NCI-H1436 treated with DMSO at 0.1 percent for 48 hours (cell line): Measurements from ENCODE around the gene GAP43.
A peak's percentile ranks its signal among the peaks of the same experiment; 100 is the strongest.

Experiments
- DNase-seq: peaks from one replicate; lab custom pipeline; 2025; lab: John Stamatoyannopoulos, UW

The GAP43 gene, protein sequence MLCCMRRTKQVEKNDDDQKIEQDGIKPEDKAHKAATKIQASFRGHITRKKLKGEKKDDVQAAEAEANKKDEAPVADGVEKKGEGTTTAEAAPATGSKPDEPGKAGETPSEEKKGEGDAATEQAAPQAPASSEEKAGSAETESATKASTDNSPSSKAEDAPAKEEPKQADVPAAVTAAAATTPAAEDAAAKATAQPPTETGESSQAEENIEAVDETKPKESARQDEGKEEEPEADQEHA

GRCh38 chr3:115623044-115623868, at the start of gene GAP43:
TSS of gene GAP43 (plus strand) at chr3:115623510. CDS start at chr3:115623690, 180 bp downstream.
- DNase-seq, result peak; percentile 45

DNA sequence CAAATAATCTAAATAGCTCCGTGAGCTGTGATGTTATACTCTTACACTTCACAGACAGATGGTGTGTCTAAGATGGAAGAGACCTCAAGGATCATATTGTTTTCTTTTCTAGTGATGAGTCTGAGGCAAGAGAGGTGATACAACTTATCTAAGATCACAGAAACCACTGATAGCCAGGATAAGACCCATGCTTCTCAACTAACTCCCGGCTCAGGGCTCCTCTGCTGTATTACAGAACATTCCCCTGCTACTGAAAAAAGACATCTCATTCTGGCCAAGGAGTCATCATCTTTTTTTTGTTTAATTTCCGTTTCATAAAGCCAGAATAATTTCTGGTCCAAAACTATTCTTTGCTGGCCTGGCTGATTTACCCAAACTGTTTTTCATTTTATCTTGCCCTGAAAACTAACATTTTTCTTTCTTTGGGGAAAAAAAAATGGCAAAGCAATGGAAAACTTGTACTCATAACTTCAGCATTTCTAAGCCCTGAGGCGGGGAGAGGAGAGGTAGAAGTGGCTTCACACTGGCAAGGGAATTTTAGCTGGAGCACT, 46.9 kb upstream of the GAP43 start:
- DNase-seq, result no peak

DNA sequence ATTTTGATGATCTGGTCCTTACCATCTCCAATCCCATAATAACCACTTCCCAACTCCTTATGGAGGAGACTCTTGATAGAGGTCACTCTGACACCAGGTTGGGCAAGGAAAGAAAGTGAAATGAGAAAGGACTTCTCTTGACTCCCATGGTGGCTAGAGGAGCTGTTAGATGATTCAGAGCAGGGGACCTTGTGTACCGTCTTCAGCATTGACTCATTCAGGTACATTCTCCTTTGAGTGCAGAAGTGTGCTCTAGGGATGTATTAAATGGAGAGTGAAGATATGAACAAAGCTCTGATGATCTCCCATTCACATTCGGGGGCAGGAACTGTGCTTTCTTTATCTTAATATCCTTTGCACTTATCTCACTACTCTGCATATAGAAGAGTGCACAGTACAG, 46.3 kb upstream of the GAP43 start:
- DNase-seq, result no peak

DNA sequence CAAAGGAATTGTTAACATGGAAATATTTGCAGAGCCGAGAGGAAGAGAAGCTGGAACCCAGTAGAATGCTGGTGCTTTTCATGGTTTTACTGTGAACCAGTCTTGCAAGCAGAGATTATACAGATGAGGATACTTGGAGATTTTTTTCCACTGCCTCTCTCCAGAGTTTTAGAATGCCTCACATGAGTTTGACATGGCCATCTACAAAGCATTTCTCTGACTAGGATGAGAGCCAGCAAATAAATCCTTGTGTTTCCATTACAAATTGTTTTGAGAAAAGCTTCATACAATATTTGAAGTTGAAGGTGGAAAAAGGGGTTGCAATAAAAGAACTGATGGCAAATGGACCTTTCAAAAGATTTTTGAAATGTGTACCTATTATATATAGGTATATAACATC, 45.0 kb upstream of the GAP43 start:
- no peak for DNase-seq

DNA sequence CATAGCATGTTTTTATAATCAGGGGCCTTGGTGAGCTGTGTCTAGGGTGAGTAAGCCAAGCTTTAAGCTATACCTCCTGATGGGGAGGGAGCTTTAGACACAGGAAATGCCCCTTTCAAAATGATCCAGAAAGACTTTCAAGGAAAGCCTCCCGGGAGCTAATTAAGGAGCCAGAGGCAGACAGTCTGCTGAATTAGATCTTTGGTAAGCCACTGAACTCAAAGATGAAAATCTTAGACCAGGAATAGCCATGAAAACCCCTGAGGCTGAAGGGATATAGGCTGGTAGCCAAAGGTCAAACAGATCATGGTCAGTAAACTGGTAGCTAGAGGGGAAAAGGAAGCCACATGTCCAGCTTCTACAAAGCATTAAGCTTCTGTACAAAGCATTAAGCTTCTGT, 42.7 kb upstream of the GAP43 start:
- DNase-seq, result no peak

- DNase-seq, result no peak
Measured at GRCh38 chr3:115581362-115582135, 41.8 kb upstream of the GAP43 start.

DNA sequence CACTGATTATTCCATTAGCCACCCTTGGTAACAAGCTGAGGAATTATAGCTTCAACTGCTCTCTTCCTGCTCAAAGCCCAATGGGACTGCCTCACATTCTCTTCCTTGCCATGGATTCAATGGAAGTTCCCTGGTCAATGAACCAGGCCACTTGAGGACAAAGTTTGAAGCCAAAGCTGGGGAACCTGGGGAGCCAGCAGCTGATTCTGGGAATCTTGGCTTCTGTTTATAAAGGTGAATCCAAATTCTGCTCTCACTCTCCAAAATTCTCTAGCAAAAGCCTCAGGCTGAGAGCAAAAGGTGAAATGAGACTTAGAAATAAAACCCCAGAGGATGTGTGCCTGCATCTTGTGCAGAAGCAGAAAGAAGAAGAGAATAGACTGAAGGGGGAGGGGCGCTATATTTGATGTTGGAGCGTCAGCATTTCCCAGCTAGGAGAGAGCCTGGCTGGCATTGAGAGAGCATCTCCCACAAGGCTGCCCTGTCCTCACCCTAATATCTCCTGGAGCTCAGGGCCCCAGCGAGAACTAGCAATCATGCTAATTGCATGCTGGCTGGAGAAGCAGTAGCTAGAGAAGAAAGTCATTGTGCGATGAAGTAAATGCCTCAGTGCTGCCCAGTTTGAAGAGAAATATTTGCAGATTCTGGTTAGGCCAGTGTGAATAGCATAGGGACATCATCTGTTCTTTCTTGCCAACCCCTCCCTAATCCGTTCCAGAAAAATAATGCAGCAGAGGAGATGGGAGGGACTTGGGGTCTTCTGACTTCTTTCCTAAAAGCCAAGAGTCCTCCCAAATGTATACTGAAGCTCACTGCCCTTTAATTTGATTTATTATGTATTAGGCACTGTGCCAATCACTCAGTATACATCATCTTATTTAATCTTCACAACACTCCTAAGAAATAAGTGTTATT, 34.9 kb upstream of the GAP43 start:
- DNase-seq, result no peak

- no peak for DNase-seq
Measured at GRCh38 chr3:115590873-115591272, 32.4 kb upstream of the GAP43 start.

- DNase-seq, result no peak
Measured at GRCh38 chr3:115595611-115596275, 27.6 kb upstream of the GAP43 start.

- DNase-seq, result no peak
Measured at GRCh38 chr3:115598216-115598615, 25.1 kb upstream of the GAP43 start.

DNA sequence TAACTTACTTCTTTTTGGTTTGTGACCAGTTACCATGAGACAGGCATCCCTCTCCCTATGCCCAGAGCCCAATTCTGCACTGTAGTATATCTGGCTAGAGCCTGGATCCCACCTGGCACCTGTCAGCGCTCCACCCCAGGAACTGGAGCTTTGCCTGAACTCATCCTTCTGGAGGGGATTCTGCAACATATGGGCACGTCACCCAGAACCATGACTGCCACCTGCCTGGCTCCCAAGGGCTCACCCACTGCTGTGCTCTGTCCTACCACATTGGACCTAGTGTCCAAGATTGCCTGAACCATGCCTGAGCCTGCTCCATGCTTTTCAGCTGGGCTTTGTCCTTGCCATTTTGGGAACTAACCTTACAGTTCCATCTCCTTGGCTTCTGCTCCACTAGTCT, 21.1 kb upstream of the GAP43 start:
- no peak for DNase-seq

GRCh38 chr3:115611630-115612029, 11.7 kb upstream of the GAP43 start:
- DNase-seq, result no peak

DNA sequence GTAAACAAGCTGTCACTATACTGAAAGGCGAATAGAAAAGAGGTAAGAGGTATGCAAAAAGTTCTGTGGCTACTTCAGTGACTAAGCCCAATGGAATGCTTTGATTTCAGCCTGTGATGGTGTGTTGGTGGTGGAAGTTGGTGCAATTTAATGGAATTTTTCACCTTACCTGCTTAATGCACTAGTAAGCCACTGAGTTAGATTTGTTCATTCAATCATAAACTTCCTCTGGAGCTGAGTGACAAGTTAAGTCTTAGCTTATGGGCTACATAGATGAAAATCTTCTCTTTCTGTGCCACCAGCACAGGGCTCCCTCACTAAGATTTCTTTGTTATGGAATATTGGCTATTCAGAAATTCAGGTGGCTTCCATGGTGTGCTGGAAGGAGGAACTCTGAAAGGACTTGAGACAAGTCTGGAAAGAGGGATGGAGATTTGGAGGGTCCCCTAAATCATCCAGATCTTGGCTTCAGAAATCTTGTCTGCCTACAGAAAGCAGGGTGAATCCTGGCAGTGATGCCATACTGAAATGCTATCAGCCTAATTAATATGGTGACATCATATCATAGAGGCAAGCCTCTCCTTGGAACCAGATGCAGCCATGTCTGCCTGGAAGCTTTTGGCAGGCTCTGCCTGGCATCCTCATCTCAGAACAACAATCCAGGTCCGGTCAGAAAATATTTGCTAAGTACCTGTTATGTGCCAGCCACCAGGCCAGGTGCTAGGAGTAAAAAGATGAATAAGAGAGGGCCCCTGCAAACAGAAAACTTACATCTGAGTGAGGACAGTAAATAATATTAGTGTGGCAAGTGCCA, 8.1 kb upstream of the GAP43 start:
- DNase-seq, result no peak

- no peak for DNase-seq
Measured at GRCh38 chr3:115616461-115616860, 6.8 kb upstream of the GAP43 start.

- DNase-seq, result no peak
Measured at GRCh38 chr3:115617591-115617990, 5.7 kb upstream of the GAP43 start.

GRCh38 chr3:115624029-115624741, 875 bp downstream of the GAP43 start:
- DNase-seq, result no peak

GRCh38 chr3:115624901-115625300, 1.6 kb downstream of the GAP43 start:
- DNase-seq, result no peak

DNA sequence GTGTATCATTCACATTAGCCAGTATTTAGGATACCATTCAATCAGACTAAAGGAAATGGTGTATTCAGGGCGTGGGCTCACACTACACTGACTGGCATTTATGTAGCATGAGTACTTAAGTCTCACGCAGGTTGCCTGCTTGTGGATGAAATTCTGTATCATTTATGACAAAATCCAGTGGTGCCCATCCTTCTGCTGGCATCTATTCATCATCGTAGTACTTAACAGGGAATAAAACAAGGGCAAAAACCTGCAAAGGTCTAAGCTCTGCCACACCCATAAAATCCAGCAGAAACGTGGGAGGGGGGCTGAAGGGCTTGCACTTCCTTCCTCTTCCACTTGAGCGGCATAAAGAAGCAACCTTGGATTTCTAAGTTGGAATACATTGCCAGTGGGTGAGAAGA, 2.7 kb downstream of the GAP43 start:
- no peak for DNase-seq

GRCh38 chr3:115626721-115627120, 3.4 kb downstream of the GAP43 start:
- no peak for DNase-seq
